Stimulated activated naive B cell treated with anti-CD40 and anti-IgM and Interleukin-4, amounts not matched to agents 10 μg/mL and 1 μg/mL and 100 μg/mL, for 72 hours (primary cell): ENCODE data around the gene TEX51.

Experiments used
- ATAC-seq, 2 donors: fragments of 150-1000 bp; cut with Tn5 transposase; replicated peaks; 2 replicates each; pipeline ENCODE4 v1.10.0; 2021; ENCODE audit warnings: moderate library complexity in 1 of 2
- DNase-seq: peaks from one replicate; pipeline ENCODE4 v3.0.0; 2021
- H3K27ac Mint-ChIP-seq: one replicate; pipeline ENCODE4 v1.8.0; 2022; ENCODE audit warnings: mild to moderate bottlenecking, mixed read lengths
- H3K27me3 Mint-ChIP-seq, 2 donors: one replicate each; pipeline ENCODE4 v1.8.0; 2022; ENCODE audit warnings: mixed read lengths in 2 of 2
- H3K36me3 Mint-ChIP-seq, 2 donors: one replicate each; pipeline ENCODE4 v1.8.0; 2022; ENCODE audit warnings: mixed read lengths in 2 of 2, mild to moderate bottlenecking in 1 of 2
- H3K4me1 Mint-ChIP-seq, 2 donors: one replicate each; pipeline ENCODE4 v1.8.0; 2022; ENCODE audit warnings: mixed read lengths in 2 of 2, mild to moderate bottlenecking in 1 of 2
- H3K4me3 Mint-ChIP-seq, 2 donors: one replicate each; pipeline ENCODE4 v1.8.0; 2022; ENCODE audit warnings: mild to moderate bottlenecking in 2 of 2, mixed read lengths in 2 of 2, moderate library complexity in 1 of 2
- H3K9me3 Mint-ChIP-seq, 2 donors: one replicate each; pipeline ENCODE4 v1.8.0; 2022; ENCODE audit warnings: mixed read lengths in 2 of 2, mild to moderate bottlenecking in 1 of 2

The TEX51 gene

GRCh38 chr2:126891681-126892500 is 6.8 kb upstream of the TEX51 start:
- peaks cover 6 to 9% of the 10 kb centered on the region in 2 donors for H3K27me3 Mint-ChIP-seq

GRCh38 chr2:126893153-126893552 is 5.5 kb upstream of the TEX51 start:
- Mint-ChIP-seq H3K27ac (no peak overlapping the region), H3K27me3 (peaks cover 4 to 6% of the 10 kb centered on the region in 2 donors), H3K9me3 (peaks cover 2 to 4% of the 10 kb centered on the region in 2 donors), H3K4me1 (no peaks in the 10 kb centered on the region), H3K4me3 (no peak overlapping the region), H3K36me3 (no peaks in the 10 kb centered on the region)
- ATAC-seq: no peak
- no peak for DNase-seq

More at GRCh38 chr2:126891681-126892500, 6.8 kb upstream of the TEX51 start:
- H3K36me3 Mint-ChIP-seq: no peaks in the 10 kb centered on the region
- no peak overlapping the region for H3K4me3 Mint-ChIP-seq
- ATAC-seq (no peak), DNase-seq (no peak)
- no peak overlapping the region for H3K27ac Mint-ChIP-seq
- peaks cover 0 to 3% of the 10 kb centered on the region in 2 donors for H3K4me1 Mint-ChIP-seq
- H3K9me3 Mint-ChIP-seq: no peaks in the 10 kb centered on the region

DNA sequence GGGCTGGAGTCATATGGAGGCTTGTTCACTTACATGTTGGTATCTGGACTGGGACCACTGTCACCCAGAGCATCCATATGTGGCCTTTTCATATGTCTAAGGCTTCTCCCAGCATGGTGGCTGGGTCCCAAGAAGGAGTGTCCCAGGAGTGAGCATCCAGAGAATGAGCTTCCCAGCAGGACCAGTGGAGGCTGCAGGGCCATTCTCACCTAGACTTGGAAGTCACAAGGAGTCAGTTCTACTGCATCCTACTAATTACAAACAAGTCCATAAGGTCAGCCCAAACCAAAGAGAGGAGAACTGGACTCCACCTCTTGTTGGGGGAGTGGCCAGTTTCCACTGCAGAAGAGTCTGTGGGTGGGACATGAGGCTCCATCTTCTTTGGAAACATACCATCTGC is 5.1 kb upstream of the TEX51 start:
- H3K4me3 Mint-ChIP-seq: no peak overlapping the region
- H3K27ac Mint-ChIP-seq: no peak overlapping the region
- peaks cover 2 to 8% of the 10 kb centered on the region in 2 donors for H3K9me3 Mint-ChIP-seq
- no peaks in the 10 kb centered on the region for H3K4me1 Mint-ChIP-seq
- ATAC-seq: no peak
- H3K36me3 Mint-ChIP-seq: no peaks in the 10 kb centered on the region
- peaks cover 7 to 8% of the 10 kb centered on the region in 2 donors for H3K27me3 Mint-ChIP-seq
- no peak for DNase-seq

DNA sequence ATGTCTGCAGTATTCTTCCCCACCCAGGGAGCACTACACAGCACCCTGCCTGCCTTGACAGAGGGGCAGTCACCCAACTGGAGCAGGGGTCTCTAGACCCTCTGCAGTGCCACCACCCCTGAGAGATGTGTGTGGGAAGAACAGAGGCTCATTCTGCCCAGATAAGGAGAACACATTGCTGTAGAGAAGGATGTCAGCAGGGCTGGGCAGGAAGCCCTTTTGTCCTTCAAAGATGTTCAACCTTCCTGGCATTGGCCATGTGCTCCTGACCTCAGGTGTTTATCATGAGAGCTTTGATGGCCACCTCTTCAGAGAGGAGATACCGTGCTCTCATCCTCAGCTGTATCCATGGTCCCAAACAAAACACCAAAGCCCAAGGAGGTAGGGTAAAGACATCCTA is 4.6 kb upstream of the TEX51 start:
- Mint-ChIP-seq H3K27ac (no peak overlapping the region), H3K9me3 (peaks cover 2 to 8% of the 10 kb centered on the region in 2 donors), H3K4me1 (no peaks in the 10 kb centered on the region), H3K4me3 (no peak overlapping the region), H3K36me3 (no peaks in the 10 kb centered on the region), H3K27me3 (peaks cover 7 to 8% of the 10 kb centered on the region in 2 donors)
- ATAC-seq (no peak), DNase-seq (no peak)

DNA sequence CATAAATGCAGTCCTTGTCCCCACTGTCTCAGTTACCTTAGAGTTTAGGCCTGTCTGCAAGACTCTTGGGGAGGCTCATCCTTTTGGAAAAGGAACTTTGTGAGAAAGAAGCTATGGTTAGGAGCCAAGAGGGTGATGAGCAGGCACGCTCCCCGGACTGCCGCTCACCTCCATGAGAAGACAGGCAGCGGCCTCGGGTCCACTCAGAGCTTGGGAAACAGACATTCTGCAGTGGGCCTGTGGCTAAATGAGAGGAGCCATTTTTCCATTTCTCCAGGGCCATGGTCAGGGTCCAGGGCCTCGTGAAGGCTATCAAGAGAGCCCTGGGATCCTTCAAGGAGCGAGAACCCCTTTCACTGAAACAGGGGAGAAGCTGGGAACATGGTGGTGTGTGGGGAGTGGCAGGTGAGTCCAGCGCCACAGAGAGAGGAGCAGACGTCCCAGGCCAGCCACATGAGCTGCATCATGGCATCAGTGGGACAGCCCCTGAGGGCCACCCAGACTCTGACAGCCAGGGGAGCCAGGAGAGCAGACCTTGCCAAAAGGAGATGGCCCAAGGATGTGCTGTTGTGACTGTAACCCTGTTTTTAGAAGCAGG is 4.0 kb upstream of the TEX51 start:
- Mint-ChIP-seq H3K4me3 (no peak overlapping the region), H3K4me1 (no peaks in the 10 kb centered on the region), H3K27ac (no peak overlapping the region), H3K9me3 (peaks cover 2 to 8% of the 10 kb centered on the region in 2 donors), H3K27me3 (peaks cover 8 to 9% of the 10 kb centered on the region in 2 donors), H3K36me3 (no peaks in the 10 kb centered on the region)
- DNase-seq (no peak), ATAC-seq (no peak)

- Mint-ChIP-seq H3K4me1 (no peaks in the 10 kb centered on the region), H3K27me3 (peaks cover 14% of the 10 kb centered on the region in 2 donors), H3K36me3 (no peaks in the 10 kb centered on the region), H3K4me3 (no peak overlapping the region), H3K9me3 (peaks cover 2 to 8% of the 10 kb centered on the region in 2 donors), H3K27ac (no peak overlapping the region)
- DNase-seq: no peak
- no peak for ATAC-seq
Observed at GRCh38 chr2:126895336-126895735, 3.4 kb upstream of the TEX51 start.

DNA sequence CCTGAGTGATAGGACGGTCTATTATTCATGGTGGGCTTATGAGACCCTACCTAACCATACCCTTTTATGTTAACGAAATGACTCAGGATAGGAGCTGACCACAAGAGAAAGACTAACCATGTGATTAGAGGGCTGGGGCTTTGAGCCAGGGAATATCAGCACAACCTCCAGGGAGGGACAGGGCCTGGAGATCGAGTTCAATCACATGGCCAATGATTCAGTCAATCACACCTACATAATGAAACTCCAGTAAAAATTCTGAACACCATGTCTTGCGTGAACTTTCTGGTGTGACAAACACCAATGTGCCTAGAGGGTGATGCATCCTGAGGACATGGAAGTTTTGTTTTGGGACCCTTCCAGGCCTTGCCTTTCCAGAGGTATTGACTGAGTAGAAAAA is 2.2 kb upstream of the TEX51 start:
- H3K4me3 Mint-ChIP-seq: no peak overlapping the region
- peaks cover 14 to 21% of the 10 kb centered on the region in 2 donors for H3K27me3 Mint-ChIP-seq
- ATAC-seq (no peak), DNase-seq (no peak)
- no peaks in the 10 kb centered on the region for H3K4me1 Mint-ChIP-seq
- H3K27ac Mint-ChIP-seq: no peak overlapping the region
- peaks cover 2 to 8% of the 10 kb centered on the region in 2 donors for H3K9me3 Mint-ChIP-seq
- no peaks in the 10 kb centered on the region for H3K36me3 Mint-ChIP-seq

GRCh38 chr2:126899616-126900185 is 1.0 kb downstream of the TEX51 start:
- H3K27me3 Mint-ChIP-seq: peaks cover 14 to 27% of the 10 kb centered on the region in 2 donors
- H3K27ac Mint-ChIP-seq: no peak overlapping the region
- H3K4me1 Mint-ChIP-seq: no peaks in the 10 kb centered on the region
- no peak for ATAC-seq
- H3K9me3 Mint-ChIP-seq: peaks cover 8 to 11% of the 10 kb centered on the region in 2 donors
- DNase-seq: no peak
- H3K4me3 Mint-ChIP-seq: no peak overlapping the region
- H3K36me3 Mint-ChIP-seq: no peaks in the 10 kb centered on the region

- no peak overlapping the region for H3K4me3 Mint-ChIP-seq
- H3K9me3 Mint-ChIP-seq: peaks cover 8 to 12% of the 10 kb centered on the region in 2 donors
- peaks cover 3 to 5% of the 10 kb centered on the region in 2 donors for H3K4me1 Mint-ChIP-seq
- no peak for ATAC-seq
- no peak overlapping the region for H3K27ac Mint-ChIP-seq
- H3K36me3 Mint-ChIP-seq: peaks cover 0 to 2% of the 10 kb centered on the region in 2 donors
- H3K27me3 Mint-ChIP-seq: peaks cover 14 to 27% of the 10 kb centered on the region in 2 donors
- DNase-seq: no peak
Observed at GRCh38 chr2:126900646-126901319, 2.1 kb downstream of the TEX51 start.

DNA sequence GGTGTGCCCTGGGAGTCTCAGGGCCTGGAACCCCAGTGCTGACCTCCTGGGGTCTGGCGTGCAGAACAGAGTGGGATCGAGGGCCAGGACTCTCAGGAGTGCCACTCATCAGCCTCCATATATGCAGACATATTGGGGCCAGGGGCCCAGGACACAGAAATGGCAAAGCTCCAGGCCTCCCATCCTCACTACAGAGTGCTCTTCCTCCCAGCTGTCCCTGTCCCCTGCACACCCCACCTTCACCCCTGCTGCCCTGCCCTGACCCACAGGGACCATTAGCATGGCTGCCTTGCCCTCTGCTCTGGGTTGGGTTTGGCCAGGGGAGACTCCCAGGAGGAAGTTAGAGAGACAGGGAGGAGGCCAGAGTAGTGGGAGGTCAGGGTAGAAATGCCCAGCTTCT is 2.8 kb downstream of the TEX51 start:
- peaks cover 10 to 12% of the 10 kb centered on the region in 2 donors for H3K4me1 Mint-ChIP-seq
- DNase-seq (no peak), ATAC-seq (no peak)
- no peak overlapping the region for H3K4me3 Mint-ChIP-seq
- no peak overlapping the region for H3K27ac Mint-ChIP-seq
- peaks cover 14 to 27% of the 10 kb centered on the region in 2 donors for H3K27me3 Mint-ChIP-seq
- H3K36me3 Mint-ChIP-seq: peaks cover 0 to 2% of the 10 kb centered on the region in 2 donors
- peaks cover 8 to 12% of the 10 kb centered on the region in 2 donors for H3K9me3 Mint-ChIP-seq

DNA sequence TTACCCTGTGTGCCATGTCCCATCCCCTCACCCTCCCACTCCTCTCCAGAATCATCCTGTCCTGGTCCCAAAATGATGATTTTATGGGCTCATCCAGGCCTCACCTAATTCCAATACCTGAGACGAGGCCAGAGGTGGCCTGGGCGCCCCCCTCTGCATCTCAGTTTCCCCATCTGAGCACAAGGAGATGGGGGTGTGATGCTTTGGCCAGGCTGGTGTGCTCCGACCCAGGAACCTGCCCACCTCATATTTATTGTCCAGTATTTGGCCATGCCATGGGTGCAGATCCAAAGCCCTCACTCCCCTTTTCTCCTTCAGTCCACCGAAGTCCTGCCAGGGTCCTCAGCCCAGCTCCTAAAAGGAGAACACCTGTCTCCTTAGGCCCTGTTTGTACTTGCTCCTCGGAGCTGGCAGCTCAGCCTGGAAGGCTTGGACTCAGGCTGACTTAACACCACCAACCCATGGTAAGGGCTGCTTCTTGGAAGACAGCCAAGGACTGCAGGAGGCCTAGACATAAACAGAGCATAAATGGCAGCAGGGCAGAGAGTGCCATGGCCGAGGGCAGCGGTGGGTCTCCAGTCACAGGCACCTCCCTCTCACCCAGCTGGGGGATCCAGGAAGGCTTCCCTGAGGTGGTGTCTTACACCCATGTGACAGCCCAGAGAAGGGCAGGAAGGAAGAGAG is 3.6 kb downstream of the TEX51 start:
- peaks cover 14 to 30% of the 10 kb centered on the region in 2 donors for H3K27me3 Mint-ChIP-seq
- ATAC-seq (no peak), DNase-seq (no peak)
- peaks cover 0 to 2% of the 10 kb centered on the region in 2 donors for H3K36me3 Mint-ChIP-seq
- H3K9me3 Mint-ChIP-seq: peaks cover 8 to 12% of the 10 kb centered on the region in 2 donors
- no peak overlapping the region for H3K27ac Mint-ChIP-seq
- peaks cover 11 to 20% of the 10 kb centered on the region in 2 donors for H3K4me1 Mint-ChIP-seq
- H3K4me3 Mint-ChIP-seq: no peak overlapping the region

DNA sequence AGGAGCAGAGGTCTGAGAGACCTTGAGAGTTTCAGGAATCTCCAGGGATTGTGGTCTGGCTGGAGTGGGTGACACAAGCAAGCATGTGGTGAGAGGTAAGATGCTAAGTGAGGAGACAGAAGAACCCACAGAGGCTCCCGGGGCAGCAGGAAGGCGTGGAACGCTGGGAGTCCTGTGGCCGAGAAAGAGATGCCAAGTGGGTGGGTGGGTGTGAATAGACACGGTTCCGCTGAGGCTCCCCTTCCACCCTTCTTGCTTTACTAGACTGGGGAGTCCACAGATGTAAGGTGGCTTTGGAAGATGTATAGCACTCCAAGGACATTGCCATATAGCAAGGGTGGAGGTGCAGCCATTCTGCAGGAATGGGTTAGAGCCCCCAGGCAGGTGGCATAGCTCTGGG is 4.2 kb downstream of the TEX51 start:
- Mint-ChIP-seq H3K9me3 (peaks cover 6 to 12% of the 10 kb centered on the region in 2 donors), H3K4me3 (no peak overlapping the region), H3K36me3 (peaks cover 0 to 2% of the 10 kb centered on the region in 2 donors)

DNA sequence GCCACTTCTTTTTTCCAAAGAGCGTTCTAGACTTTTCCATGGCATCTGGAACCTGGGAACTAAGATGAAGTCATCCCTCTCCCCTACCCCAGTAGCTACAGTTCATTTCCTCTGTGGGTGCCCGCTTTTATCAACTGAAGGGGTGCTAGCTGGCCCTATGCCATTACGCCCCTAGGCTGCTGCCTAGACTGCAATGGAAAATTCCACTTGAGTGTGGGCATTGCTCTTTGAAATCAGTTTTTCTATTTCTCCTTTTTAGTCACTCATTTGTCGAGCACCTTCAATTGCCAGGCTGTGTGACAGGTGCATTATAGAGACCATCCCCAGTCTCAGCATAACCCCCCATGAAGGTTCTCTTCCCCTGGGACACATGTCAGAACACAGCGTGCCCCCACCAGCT is 7.3 kb downstream of the TEX51 start:
- ATAC-seq (peak; percentile 60 to 67), DNase-seq (no peak)
- peaks cover 0 to 15% of the 10 kb centered on the region in 2 donors for H3K27me3 Mint-ChIP-seq
- no peak overlapping the region for H3K4me3 Mint-ChIP-seq
- H3K9me3 Mint-ChIP-seq: peaks cover 0 to 10% of the 10 kb centered on the region in 2 donors
- H3K27ac Mint-ChIP-seq: peak overlapping the region; percentile 70
- peaks cover 0 to 2% of the 10 kb centered on the region in 2 donors for H3K36me3 Mint-ChIP-seq
- peaks cover 11 to 21% of the 10 kb centered on the region in 2 donors for H3K4me1 Mint-ChIP-seq

More for the DNA sequence above, 4.2 kb downstream of the TEX51 start:
- ATAC-seq: no peak
- Mint-ChIP-seq H3K4me1 (peaks cover 11 to 21% of the 10 kb centered on the region in 2 donors), H3K27ac (no peak overlapping the region), H3K27me3 (peaks cover 11 to 34% of the 10 kb centered on the region in 2 donors)
- no peak for DNase-seq
